HepG2 (cell line): ENCODE data around the gene RPS19BP1. TPM values are rescaled to one million over a fixed set of nuclear protein-coding genes. Genes with fewer than 3 reads are reported as not detected.

Source experiments
- ATF7-NPFF ChIP-seq: sonication (generic); formaldehyde crosslinking; IDR thresholded peaks from 2 replicates; pipeline ENCODE4 v1.8.1; 2023; ENCODE audit warnings: mild to moderate bottlenecking, low read depth, missing genetic modification reagents, moderate library complexity
- DNMT1 ChIP-seq: sonication (generic); formaldehyde crosslinking; IDR thresholded peaks from 2 replicates; pipeline ENCODE4 v1.5.1; 2020; ENCODE audit warnings: mild to moderate bottlenecking, missing genetic modification reagents
- FLYWCH1 ChIP-seq: sonication (generic); formaldehyde crosslinking; IDR thresholded peaks from 2 replicates; pipeline ENCODE4 v1.8.1; 2023; ENCODE audit warnings: mild to moderate bottlenecking, missing genetic modification reagents
- GZF1 ChIP-seq: sonication (generic); formaldehyde crosslinking; IDR thresholded peaks from 2 replicates; pipeline ENCODE4 v1.5.1; 2020; ENCODE audit warnings: mild to moderate bottlenecking, missing genetic modification reagents
- HOXD1 ChIP-seq: sonication (generic); formaldehyde crosslinking; IDR thresholded peaks from 2 replicates; pipeline ENCODE4 v1.5.0; 2020; ENCODE audit warnings: missing genetic modification reagents
- KAT2B ChIP-seq: fragments of 150-350 bp; IDR thresholded peaks from 2 replicates; pipeline ENCODE4 v1.6.1; 2014; ENCODE audit warnings: low read depth, low read length, borderline replicate concordance
- KLF12 ChIP-seq: sonication (generic); formaldehyde crosslinking; IDR thresholded peaks from 2 replicates; pipeline ENCODE4 v1.4.0; 2020; ENCODE audit warnings: missing genetic modification reagents, borderline replicate concordance
- NFRKB ChIP-seq: fragments of 450-650 bp; IDR thresholded peaks from 2 replicates; pipeline ENCODE4 v1.6.1; 2017
- NFYB ChIP-seq: sonication (generic); formaldehyde crosslinking; IDR thresholded peaks from 2 replicates; pipeline ENCODE4 v1.4.0; 2020; ENCODE audit warnings: missing genetic modification reagents
- RBM39 ChIP-seq: fragments of 200-400 bp; formaldehyde crosslinking; IDR thresholded peaks from one replicate; pipeline ENCODE4 v1.6.1; 2018; ENCODE audit warnings: antibody characterized with exemption, mild to moderate bottlenecking, low read depth, low read length; ENCODE audit not compliant: poor library complexity, severe bottlenecking
- RFX1 ChIP-seq: fragments of 450-650 bp; IDR thresholded peaks from 2 replicates; pipeline ENCODE4 v1.6.1; 2017
- RFXAP ChIP-seq: sonication (generic); formaldehyde crosslinking; IDR thresholded peaks from 2 replicates; pipeline ENCODE4 v1.4.0; 2020; ENCODE audit warnings: missing genetic modification reagents, borderline replicate concordance
- SNAPC2 ChIP-seq: sonication (generic); formaldehyde crosslinking; IDR thresholded peaks from 2 replicates; pipeline ENCODE4 v1.8.1; 2022; ENCODE audit warnings: mild to moderate bottlenecking, missing genetic modification reagents
- SUZ12 ChIP-seq: fragments of 150-350 bp; IDR thresholded peaks from 2 replicates; pipeline ENCODE4 v1.6.1; 2014; ENCODE audit warnings: low read depth, low read length
- ZNF354B ChIP-seq: sonication (generic); formaldehyde crosslinking; IDR thresholded peaks from 2 replicates; pipeline ENCODE4 v1.8.0; 2022; ENCODE audit warnings: mild to moderate bottlenecking, missing genetic modification reagents
- ZNF543 ChIP-seq: sonication (generic); formaldehyde crosslinking; IDR thresholded peaks from 2 replicates; pipeline ENCODE4 v1.4.0; 2020; ENCODE audit warnings: mild to moderate bottlenecking, missing genetic modification reagents
- ZNF552 ChIP-seq: sonication (generic); formaldehyde crosslinking; IDR thresholded peaks from 2 replicates; pipeline ENCODE4 v1.9.0; 2022; ENCODE audit warnings: missing genetic modification reagents, mild to moderate bottlenecking, borderline replicate concordance
- ZNF572 ChIP-seq: sonication (generic); formaldehyde crosslinking; IDR thresholded peaks from 2 replicates; pipeline ENCODE4 v1.5.1; 2020; ENCODE audit warnings: mild to moderate bottlenecking, missing genetic modification reagents
- ZNF776 ChIP-seq: sonication (generic); formaldehyde crosslinking; IDR thresholded peaks from 2 replicates; pipeline ENCODE4 v1.4.0; 2020; ENCODE audit warnings: mild to moderate bottlenecking, missing genetic modification reagents
- polyA plus RNA-seq, 8 experiments: library from polyadenylated mRNA; depleted of rRNA in 3 of 8; stranded (reverse) in 7 of 8; unstranded in 1 of 8; fragments of >200 nt; fragmentation: Illumina TruSeq in 4 of 8; extraction: Trizol in 4 of 8; gene quantifications; 2 replicates each; pipeline versions ENCODE4 v1.2.1 to v1.2.3, GENCODE V29; 2011 to 2016; ENCODE audit warnings: low read depth in 4 of 8, missing spikeins in 1 of 8, mixed read lengths in 1 of 8; ENCODE audit not compliant: insufficient read depth in 1 of 8
- total RNA-seq, 5 experiments: library from RNA; depleted of rRNA; stranded (reverse); fragments of >200 nt; fragmentation: Illumina TruSeq; extraction: Trizol; gene quantifications; 2 replicates each; pipeline ENCODE4 v1.2.3, GENCODE V29; 2016; ENCODE audit warnings: low read depth in 1 of 5
- TF ChIP-seq, protein P1 (sequence below): sonication (generic); formaldehyde crosslinking; conservative IDR thresholded peaks from 2 replicates; pipeline ENCODE4 v1.4.0; 2020; ENCODE audit warnings: mild to moderate bottlenecking, missing genetic modification reagents, moderate library complexity
- TF ChIP-seq, protein P2 (sequence below): sonication (generic); formaldehyde crosslinking; IDR thresholded peaks from 2 replicates; pipeline ENCODE4 v1.5.0; 2020; ENCODE audit warnings: mild to moderate bottlenecking, missing genetic modification reagents
- TF ChIP-seq, protein P3 (sequence below): sonication (generic); formaldehyde crosslinking; IDR thresholded peaks from 2 replicates; pipeline ENCODE4 v1.8.0; 2022; ENCODE audit warnings: missing genetic modification reagents, mild to moderate bottlenecking, borderline replicate concordance
- TF ChIP-seq, protein P4 (sequence below): sonication (generic); formaldehyde crosslinking; IDR thresholded peaks from 2 replicates; pipeline ENCODE4 v1.4.0; 2020; ENCODE audit warnings: missing genetic modification reagents
- TF ChIP-seq, protein P5 (sequence below): sonication (generic); formaldehyde crosslinking; IDR thresholded peaks from 2 replicates; pipeline ENCODE4 v1.5.0; 2020; ENCODE audit warnings: missing genetic modification reagents

Gene RPS19BP1
- total and polyA plus RNA-seq, 2 of the 13 experiments (the other 11 are each of a cell fraction or from before 2014, with no cell fraction given), result 44.3 to 81.3 TPM

DNA sequence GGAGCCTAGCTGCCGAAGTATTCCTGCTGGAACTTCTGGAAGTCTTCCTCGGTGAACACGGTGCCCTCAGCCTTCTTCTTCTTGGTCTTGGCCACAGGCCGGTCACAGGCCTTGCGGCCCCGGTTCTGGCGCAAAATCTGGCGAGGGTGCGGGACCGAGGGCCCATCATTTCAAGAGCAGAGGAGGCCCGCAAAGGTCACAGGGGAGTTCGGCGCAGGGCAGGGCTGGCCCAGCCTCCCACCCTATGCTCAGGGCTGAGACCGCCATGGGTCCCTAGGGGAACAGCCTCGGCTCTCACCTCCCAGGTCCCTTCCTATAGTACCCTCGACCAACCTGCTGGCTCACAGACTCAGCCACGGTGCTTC, 3.1 kb downstream of the RPS19BP1 start (continued):
- peak; percentile 68 for TF ChIP-seq RBM39
- no peak for TF ChIP-seq ZNF543 (CRISPR knock-in tag)
- TF ChIP-seq, protein P1, sequence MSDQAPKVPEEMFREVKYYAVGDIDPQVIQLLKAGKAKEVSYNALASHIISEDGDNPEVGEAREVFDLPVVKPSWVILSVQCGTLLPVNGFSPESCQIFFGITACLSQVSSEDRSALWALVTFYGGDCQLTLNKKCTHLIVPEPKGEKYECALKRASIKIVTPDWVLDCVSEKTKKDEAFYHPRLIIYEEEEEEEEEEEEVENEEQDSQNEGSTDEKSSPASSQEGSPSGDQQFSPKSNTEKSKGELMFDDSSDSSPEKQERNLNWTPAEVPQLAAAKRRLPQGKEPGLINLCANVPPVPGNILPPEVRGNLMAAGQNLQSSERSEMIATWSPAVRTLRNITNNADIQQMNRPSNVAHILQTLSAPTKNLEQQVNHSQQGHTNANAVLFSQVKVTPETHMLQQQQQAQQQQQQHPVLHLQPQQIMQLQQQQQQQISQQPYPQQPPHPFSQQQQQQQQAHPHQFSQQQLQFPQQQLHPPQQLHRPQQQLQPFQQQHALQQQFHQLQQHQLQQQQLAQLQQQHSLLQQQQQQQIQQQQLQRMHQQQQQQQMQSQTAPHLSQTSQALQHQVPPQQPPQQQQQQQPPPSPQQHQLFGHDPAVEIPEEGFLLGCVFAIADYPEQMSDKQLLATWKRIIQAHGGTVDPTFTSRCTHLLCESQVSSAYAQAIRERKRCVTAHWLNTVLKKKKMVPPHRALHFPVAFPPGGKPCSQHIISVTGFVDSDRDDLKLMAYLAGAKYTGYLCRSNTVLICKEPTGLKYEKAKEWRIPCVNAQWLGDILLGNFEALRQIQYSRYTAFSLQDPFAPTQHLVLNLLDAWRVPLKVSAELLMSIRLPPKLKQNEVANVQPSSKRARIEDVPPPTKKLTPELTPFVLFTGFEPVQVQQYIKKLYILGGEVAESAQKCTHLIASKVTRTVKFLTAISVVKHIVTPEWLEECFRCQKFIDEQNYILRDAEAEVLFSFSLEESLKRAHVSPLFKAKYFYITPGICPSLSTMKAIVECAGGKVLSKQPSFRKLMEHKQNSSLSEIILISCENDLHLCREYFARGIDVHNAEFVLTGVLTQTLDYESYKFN, result no peak
- TF ChIP-seq, protein P2, sequence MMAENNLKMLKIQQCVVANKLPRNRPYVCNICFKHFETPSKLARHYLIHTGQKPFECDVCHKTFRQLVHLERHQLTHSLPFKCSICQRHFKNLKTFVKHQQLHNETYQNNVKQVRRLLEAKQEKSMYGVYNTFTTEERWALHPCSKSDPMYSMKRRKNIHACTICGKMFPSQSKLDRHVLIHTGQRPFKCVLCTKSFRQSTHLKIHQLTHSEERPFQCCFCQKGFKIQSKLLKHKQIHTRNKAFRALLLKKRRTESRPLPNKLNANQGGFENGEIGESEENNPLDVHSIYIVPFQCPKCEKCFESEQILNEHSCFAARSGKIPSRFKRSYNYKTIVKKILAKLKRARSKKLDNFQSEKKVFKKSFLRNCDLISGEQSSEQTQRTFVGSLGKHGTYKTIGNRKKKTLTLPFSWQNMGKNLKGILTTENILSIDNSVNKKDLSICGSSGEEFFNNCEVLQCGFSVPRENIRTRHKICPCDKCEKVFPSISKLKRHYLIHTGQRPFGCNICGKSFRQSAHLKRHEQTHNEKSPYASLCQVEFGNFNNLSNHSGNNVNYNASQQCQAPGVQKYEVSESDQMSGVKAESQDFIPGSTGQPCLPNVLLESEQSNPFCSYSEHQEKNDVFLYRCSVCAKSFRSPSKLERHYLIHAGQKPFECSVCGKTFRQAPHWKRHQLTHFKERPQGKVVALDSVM, result peak; percentile 6
- TF ChIP-seq, protein P3, sequence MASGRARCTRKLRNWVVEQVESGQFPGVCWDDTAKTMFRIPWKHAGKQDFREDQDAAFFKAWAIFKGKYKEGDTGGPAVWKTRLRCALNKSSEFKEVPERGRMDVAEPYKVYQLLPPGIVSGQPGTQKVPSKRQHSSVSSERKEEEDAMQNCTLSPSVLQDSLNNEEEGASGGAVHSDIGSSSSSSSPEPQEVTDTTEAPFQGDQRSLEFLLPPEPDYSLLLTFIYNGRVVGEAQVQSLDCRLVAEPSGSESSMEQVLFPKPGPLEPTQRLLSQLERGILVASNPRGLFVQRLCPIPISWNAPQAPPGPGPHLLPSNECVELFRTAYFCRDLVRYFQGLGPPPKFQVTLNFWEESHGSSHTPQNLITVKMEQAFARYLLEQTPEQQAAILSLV, result 0 out of 2 replicates have a peak, but pooled peaks have one; percentile 21
- TF ChIP-seq DNMT1 (CRISPR knock-in tag), result peak; percentile 15; the same call in 1 of the 2 replicates
- 0 out of 2 replicates have a peak, but pooled peaks have one; percentile 19 for TF ChIP-seq ZNF776 (CRISPR knock-in tag)
- no peak for TF ChIP-seq HOXD1 (CRISPR knock-in tag)
- no peak for TF ChIP-seq NFYB
- TF ChIP-seq KLF12 (CRISPR knock-in tag), result no peak
- TF ChIP-seq ZNF552 (CRISPR knock-in tag), result peak; percentile 50; the same call in 1 of the 2 replicates
- no peak for TF ChIP-seq KAT2B
- TF ChIP-seq, protein P4, sequence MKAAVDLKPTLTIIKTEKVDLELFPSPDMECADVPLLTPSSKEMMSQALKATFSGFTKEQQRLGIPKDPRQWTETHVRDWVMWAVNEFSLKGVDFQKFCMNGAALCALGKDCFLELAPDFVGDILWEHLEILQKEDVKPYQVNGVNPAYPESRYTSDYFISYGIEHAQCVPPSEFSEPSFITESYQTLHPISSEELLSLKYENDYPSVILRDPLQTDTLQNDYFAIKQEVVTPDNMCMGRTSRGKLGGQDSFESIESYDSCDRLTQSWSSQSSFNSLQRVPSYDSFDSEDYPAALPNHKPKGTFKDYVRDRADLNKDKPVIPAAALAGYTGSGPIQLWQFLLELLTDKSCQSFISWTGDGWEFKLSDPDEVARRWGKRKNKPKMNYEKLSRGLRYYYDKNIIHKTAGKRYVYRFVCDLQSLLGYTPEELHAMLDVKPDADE (CRISPR knock-in tag), result no peak
- 0 out of 2 replicates have a peak, but pooled peaks have one; percentile 11 for TF ChIP-seq FLYWCH1 (CRISPR knock-in tag)
- TF ChIP-seq NFRKB, result no peak
- no peak for TF ChIP-seq RFX1
- TF ChIP-seq GZF1, result no peak
- no peak for TF ChIP-seq RFXAP (CRISPR knock-in tag)
- TF ChIP-seq, protein P5, sequence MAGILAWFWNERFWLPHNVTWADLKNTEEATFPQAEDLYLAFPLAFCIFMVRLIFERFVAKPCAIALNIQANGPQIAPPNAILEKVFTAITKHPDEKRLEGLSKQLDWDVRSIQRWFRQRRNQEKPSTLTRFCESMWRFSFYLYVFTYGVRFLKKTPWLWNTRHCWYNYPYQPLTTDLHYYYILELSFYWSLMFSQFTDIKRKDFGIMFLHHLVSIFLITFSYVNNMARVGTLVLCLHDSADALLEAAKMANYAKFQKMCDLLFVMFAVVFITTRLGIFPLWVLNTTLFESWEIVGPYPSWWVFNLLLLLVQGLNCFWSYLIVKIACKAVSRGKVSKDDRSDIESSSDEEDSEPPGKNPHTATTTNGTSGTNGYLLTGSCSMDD, result no peak
- TF ChIP-seq ATF7-NPFF, result peak; percentile 8; the same call in 1 of the 2 replicates
- TF ChIP-seq SUZ12, result no peak
- no peak for TF ChIP-seq ZNF354B (CRISPR knock-in tag)
- no peak; the same call in 1 of the 2 replicates for TF ChIP-seq ZNF572 (CRISPR knock-in tag)
- TF ChIP-seq SNAPC2 (CRISPR knock-in tag), result no peak
